K562 (cell line): ENCODE results near the gene GHR. TPM values are rescaled to one million over a fixed set of nuclear protein-coding genes. Genes with fewer than 3 reads are reported as not detected.

ENCODE experiments used
- ATAC-seq: fragments of 200-7000 bp; cut with Tn5 transposase; 3 replicates; pipeline ENCODE4 v1.9.1; 2020; ENCODE audit warnings: moderate library complexity
- BruUV-seq: library from RNA; stranded (reverse); fragments of 400-500 nt; replicated peaks from 2 replicates; lab custom pipeline; 2021; lab: Mats Ljungman, UMichigan
- CTCF ChIA-PET: fragments of 300-600 bp; formaldehyde crosslinking; extraction: SDS; loops from one replicate; lab custom pipeline; 2021; ENCODE audit warnings: low intra/inter-chr PET ratio; lab: Yijun Ruan, JAX
- POLR2A ChIA-PET: fragments of 300-600, 350-650 bp; sonication (Branson Sonifier 250); formaldehyde crosslinking; extraction: SDS; loops from one replicate; lab custom pipeline; 2021; ENCODE audit warnings: antibody characterized with exemption, inconsistent platforms; lab: Yijun Ruan, JAX
- DNase-seq, 4 experiments: peaks; one replicate each; pipeline versions ENCODE4 v3.0.0 to v3.0.0-alpha.2; 2011 to 2018; ENCODE audit warnings: low spot score in 3 of 4, mixed read lengths in 3 of 4; ENCODE audit errors: extremely low read depth in 1 of 4
- FAIRE-seq: peaks from 2 replicates; lab custom pipeline; 2011; peaks lifted over from hg19 to GRCh38; lab: Jason Lieb, UNC
- H2AFZ ChIP-seq: 2 replicates; pipeline ENCODE4 v1.6.0; 2011; ENCODE audit warnings: low read depth, low read length, control low read depth, inconsistent platforms
- H3K27ac ChIP-seq: fragments of 200-600 bp; 3 replicates; pipeline ENCODE4 v1.8.0; 2011; ENCODE audit warnings: low read depth, mild to moderate bottlenecking, control low read depth, inconsistent platforms, low read length, moderate library complexity, mixed read lengths; ENCODE audit errors: extremely low read depth
- H3K27me3 ChIP-seq, 2 experiments: fragments of 300-600 bp in 1 of 2; 2 replicates in 1 of 2; 3 replicates in 1 of 2; pipeline versions ENCODE4 v1.6.0 to v1.8.0; 2011; ENCODE audit warnings: inconsistent platforms in 2 of 2, low read length in 2 of 2, mild to moderate bottlenecking in 1 of 2, mixed read lengths in 1 of 2, moderate library complexity in 1 of 2; ENCODE audit not compliant: control insufficient read depth in 2 of 2, insufficient read depth in 2 of 2
- H3K36me3 ChIP-seq: fragments of 300-600 bp; 3 replicates; pipeline ENCODE4 v1.8.0; 2011; ENCODE audit warnings: mild to moderate bottlenecking, low read length, inconsistent platforms; ENCODE audit not compliant: control insufficient read depth, insufficient read depth
- H3K4me1 ChIP-seq, 2 experiments: fragments of 200-600 bp in 1 of 2; replicated peaks in 1 of 2; 2 replicates in 1 of 2; 3 replicates in 1 of 2; pipeline versions ENCODE4 v1.5.1 to v1.8.0; 2011; ENCODE audit warnings: inconsistent platforms in 2 of 2, low read length in 2 of 2, mild to moderate bottlenecking in 1 of 2, mixed read lengths in 1 of 2, moderate library complexity in 1 of 2; ENCODE audit not compliant: control insufficient read depth in 2 of 2, insufficient read depth in 2 of 2
- H3K4me2 ChIP-seq: 2 replicates; pipeline ENCODE4 v1.6.1; 2011; ENCODE audit warnings: low read length, control low read depth, inconsistent platforms, mixed read lengths; ENCODE audit not compliant: insufficient read depth
- H3K4me3 ChIP-seq: fragments of 200-600 bp; sonication (generic), shearing (Covaris generic); 2 replicates; pipeline ENCODE4 v1.5.1; 2016; ENCODE audit warnings: control low read depth, inconsistent platforms
- H3K79me2 ChIP-seq: fragments of 200-600 bp; 3 replicates; pipeline ENCODE4 v1.8.0; 2011; ENCODE audit warnings: low read length, inconsistent platforms; ENCODE audit not compliant: control insufficient read depth, insufficient read depth
- H3K9ac ChIP-seq, 2 experiments: 2 replicates each; pipeline versions ENCODE4 v1.6.0 to v1.6.1; 2011; ENCODE audit warnings: low read depth in 2 of 2, low read length in 2 of 2, control low read depth in 1 of 2, inconsistent platforms in 1 of 2, mild to moderate bottlenecking in 1 of 2, mixed read lengths in 1 of 2; ENCODE audit not compliant: insufficient read depth in 1 of 2
- H3K9me1 ChIP-seq: one replicate; pipeline ENCODE4 v1.6.0; 2011; ENCODE audit warnings: inconsistent platforms, mild to moderate bottlenecking, low read length, moderate library complexity; ENCODE audit not compliant: control insufficient read depth, insufficient read depth
- H3K9me3 ChIP-seq: replicated peaks from 2 replicates; pipeline ENCODE4 v1.5.1; 2011; ENCODE audit warnings: low read depth, low read length, inconsistent platforms; ENCODE audit not compliant: control insufficient read depth, insufficient read depth
- H4K20me1 ChIP-seq: replicated peaks from 2 replicates; pipeline ENCODE4 v1.6.1; 2011; ENCODE audit warnings: low read length, inconsistent platforms, mixed read lengths; ENCODE audit not compliant: control insufficient read depth, insufficient read depth
- BACH1 ChIP-seq: fragments of 200-800 bp; sonication (Bioruptor generic); IDR thresholded peaks from 2 replicates; pipeline ENCODE4 v1.6.1; 2016; ENCODE audit warnings: missing genetic modification characterization, missing compliant biosample characterization
- CHCHD3 ChIP-seq: fragments of 250-450 bp; sonication (Bioruptor Pico); IDR thresholded peaks from 2 replicates; pipeline ENCODE4 v2.1.2; 2022; ENCODE audit warnings: mild to moderate bottlenecking
- DNMT1 ChIP-seq: fragments of 450-650 bp; IDR thresholded peaks from 2 replicates; pipeline ENCODE4 v1.6.1; 2016; ENCODE audit warnings: antibody characterized with exemption, mild to moderate bottlenecking
- EHMT2 ChIP-seq: fragments of 450-650 bp; IDR thresholded peaks from 2 replicates; pipeline ENCODE4 v1.6.1; 2018; ENCODE audit warnings: antibody characterized with exemption
- HDAC1 ChIP-seq, 2 experiments: fragments of 450-650 bp; IDR thresholded peaks; 2 replicates each; pipeline ENCODE4 v1.6.1; 2016 to 2017; ENCODE audit warnings: inconsistent platforms in 1 of 2, mild to moderate bottlenecking in 1 of 2, moderate library complexity in 1 of 2
- HNRNPK ChIP-seq: fragments of 200-400 bp; formaldehyde crosslinking; IDR thresholded peaks from one replicate; pipeline ENCODE4 v1.6.1; 2018; ENCODE audit warnings: mild to moderate bottlenecking, low read depth, low read length; ENCODE audit not compliant: poor library complexity, severe bottlenecking
- RBFOX2 ChIP-seq: fragments of 200-400 bp; formaldehyde crosslinking; IDR thresholded peaks from 2 replicates; pipeline ENCODE4 v1.6.1; 2017; ENCODE audit warnings: low read depth, mild to moderate bottlenecking, low read length, moderate library complexity
- RNF2 ChIP-seq: sonication (generic); IDR thresholded peaks from 2 replicates; pipeline ENCODE4 v1.6.1; 2016
- SMARCA4 ChIP-seq: fragments of 450-650 bp; IDR thresholded peaks from 2 replicates; pipeline ENCODE4 v1.6.1; 2016
- TFE3 ChIP-seq: fragments of 450-650 bp; formaldehyde crosslinking; IDR thresholded peaks from 2 replicates; pipeline ENCODE4 v1.4.0; 2020; ENCODE audit warnings: mild to moderate bottlenecking, mixed read lengths
- TOE1 ChIP-seq, 2 experiments: fragments of 450-650 bp in 1 of 2; sonication (generic) in 1 of 2; formaldehyde crosslinking in 1 of 2; IDR thresholded peaks; 2 replicates each; pipeline versions ENCODE4 v1.7.1 to v1.8.0; 2016 to 2022; ENCODE audit warnings: borderline replicate concordance in 2 of 2, mild to moderate bottlenecking in 2 of 2, antibody characterized with exemption in 1 of 2, inconsistent platforms in 1 of 2, low read depth in 1 of 2, missing genetic modification reagents in 1 of 2, moderate library complexity in 1 of 2
- ZNF134 ChIP-seq: fragments of 250-450 bp; sonication (Bioruptor Pico); conservative IDR thresholded peaks from 2 replicates; pipeline ENCODE4 v1.4.0; 2020
- ZNF212 ChIP-seq: fragments of 450-650 bp; formaldehyde crosslinking; IDR thresholded peaks from 2 replicates; pipeline ENCODE4 v1.4.0; 2020; ENCODE audit warnings: mild to moderate bottlenecking
- ZNF217 ChIP-seq: sonication (generic); formaldehyde crosslinking; IDR thresholded peaks from 2 replicates; pipeline ENCODE4 v1.8.0; 2022; ENCODE audit warnings: mild to moderate bottlenecking, missing genetic modification reagents
- ZNF57 ChIP-seq: fragments of 450-650 bp; formaldehyde crosslinking; IDR thresholded peaks from 2 replicates; pipeline ENCODE4 v1.4.0; 2020; ENCODE audit warnings: mild to moderate bottlenecking, moderate library complexity
- WGBS: fragments of 100-300 bp; shearing (Covaris generic); methylation state at CpG from one replicate; pipeline ENCODE4 v1.1.6; 2016; ENCODE audit warnings: low coverage, mixed read lengths; ENCODE audit not compliant: insufficient coverage; ENCODE audit errors: missing lambda C conversion rate; 5-methylcytosine and 5-hydroxymethylcytosine counted together
- in situ Hi-C: fragments of 300-500 bp; cut with MboI; formaldehyde crosslinking; loops from 4 replicates; pipeline ENCODE4 v1.15.0; 2018; ENCODE audit warnings: inconsistent platforms, mixed read lengths
- intact Hi-C: fragments of 100-400 bp; cut with micrococcal nuclease; formaldehyde crosslinking; loops from 2 replicates; pipeline ENCODE4 v1.14.2; 2022
- polyA plus RNA-seq, 8 experiments: library from polyadenylated mRNA; depleted of rRNA in 4 of 8; stranded (reverse) in 5 of 8; unstranded in 3 of 8; fragments of >200 nt; fragmentation: Nextera tagmentation in 2 of 8; fragmentation: Illumina TruSeq in 1 of 8; extraction: Ambion mirVana in 2 of 8; extraction: Trizol in 1 of 8; gene quantifications; 2 replicates each; pipeline versions ENCODE4 v1.2.1 to v1.2.3, GENCODE V29; 2011 to 2014; ENCODE audit warnings: inconsistent platforms in 1 of 8, missing spikeins in 1 of 8
- total RNA-seq, 7 experiments: library from RNA; depleted of rRNA in 6 of 7; stranded (reverse); fragments of >200 nt in 6 of 7; fragmentation: Illumina TruSeq in 2 of 7; extraction: Trizol in 2 of 7; gene quantifications; 2 replicates each; pipeline versions ENCODE4 v1.2.1 to v1.2.3, GENCODE V29; 2011 to 2021; ENCODE audit warnings: low replicate concordance in 1 of 7
- TF ChIP-seq, protein P1 (sequence below): fragments of 450-650 bp; IDR thresholded peaks from 2 replicates; pipeline ENCODE4 v1.6.1; 2017; ENCODE audit warnings: antibody characterized with exemption, mild to moderate bottlenecking

Gene GHR
- total and polyA plus RNA-seq, 9 of the 15 experiments (the other 6 are each of a cell fraction or from before 2014, with no cell fraction given), result 0.01 to 0.13 (median 0.07) TPM; not detected in 5

GRCh38 chr5:42629284-42629683 is 206.0 kb downstream of the GHR start:
- TF ChIP-seq SMARCA4, result no peak
- TF ChIP-seq ZNF57 (CRISPR knock-in tag), result no peak
- no peak for TF ChIP-seq RBFOX2
- TF ChIP-seq TFE3, result no peak
- no peak for TF ChIP-seq HNRNPK
- TF ChIP-seq RNF2, result no peak
- no peak for TF ChIP-seq ZNF212 (CRISPR knock-in tag)
- TF ChIP-seq EHMT2, result no peak
- TF ChIP-seq ZNF134, result no peak
- TF ChIP-seq, protein P1, sequence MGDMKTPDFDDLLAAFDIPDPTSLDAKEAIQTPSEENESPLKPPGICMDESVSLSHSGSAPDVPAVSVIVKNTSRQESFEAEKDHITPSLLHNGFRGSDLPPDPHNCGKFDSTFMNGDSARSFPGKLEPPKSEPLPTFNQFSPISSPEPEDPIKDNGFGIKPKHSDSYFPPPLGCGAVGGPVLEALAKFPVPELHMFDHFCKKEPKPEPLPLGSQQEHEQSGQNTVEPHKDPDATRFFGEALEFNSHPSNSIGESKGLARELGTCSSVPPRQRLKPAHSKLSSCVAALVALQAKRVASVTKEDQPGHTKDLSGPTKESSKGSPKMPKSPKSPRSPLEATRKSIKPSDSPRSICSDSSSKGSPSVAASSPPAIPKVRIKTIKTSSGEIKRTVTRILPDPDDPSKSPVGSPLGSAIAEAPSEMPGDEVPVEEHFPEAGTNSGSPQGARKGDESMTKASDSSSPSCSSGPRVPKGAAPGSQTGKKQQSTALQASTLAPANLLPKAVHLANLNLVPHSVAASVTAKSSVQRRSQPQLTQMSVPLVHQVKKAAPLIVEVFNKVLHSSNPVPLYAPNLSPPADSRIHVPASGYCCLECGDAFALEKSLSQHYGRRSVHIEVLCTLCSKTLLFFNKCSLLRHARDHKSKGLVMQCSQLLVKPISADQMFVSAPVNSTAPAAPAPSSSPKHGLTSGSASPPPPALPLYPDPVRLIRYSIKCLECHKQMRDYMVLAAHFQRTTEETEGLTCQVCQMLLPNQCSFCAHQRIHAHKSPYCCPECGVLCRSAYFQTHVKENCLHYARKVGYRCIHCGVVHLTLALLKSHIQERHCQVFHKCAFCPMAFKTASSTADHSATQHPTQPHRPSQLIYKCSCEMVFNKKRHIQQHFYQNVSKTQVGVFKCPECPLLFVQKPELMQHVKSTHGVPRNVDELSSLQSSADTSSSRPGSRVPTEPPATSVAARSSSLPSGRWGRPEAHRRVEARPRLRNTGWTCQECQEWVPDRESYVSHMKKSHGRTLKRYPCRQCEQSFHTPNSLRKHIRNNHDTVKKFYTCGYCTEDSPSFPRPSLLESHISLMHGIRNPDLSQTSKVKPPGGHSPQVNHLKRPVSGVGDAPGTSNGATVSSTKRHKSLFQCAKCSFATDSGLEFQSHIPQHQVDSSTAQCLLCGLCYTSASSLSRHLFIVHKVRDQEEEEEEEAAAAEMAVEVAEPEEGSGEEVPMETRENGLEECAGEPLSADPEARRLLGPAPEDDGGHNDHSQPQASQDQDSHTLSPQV, result no peak
- TF ChIP-seq CHCHD3 (CRISPR knock-in tag), result no peak
- TF ChIP-seq HDAC1 (IDR thresholded peaks at IDR 0.05), result no peak
- TF ChIP-seq BACH1 (tag), result no peak
- no peak for TF ChIP-seq DNMT1
- no peak for TF ChIP-seq ZNF217 (CRISPR knock-in tag)
- TF ChIP-seq TOE1 (IDR thresholded peaks at IDR 0.05; ENCODE audit: borderline replicate concordance), result no peak
- no peak for TF ChIP-seq TOE1 (CRISPR knock-in tag; IDR thresholded peaks at IDR 0.05; ENCODE audit: borderline replicate concordance, low read depth)
- TF ChIP-seq, all 486 proteins: peak for 0
- ATAC-seq (no peak), FAIRE-seq (no peak), DNase-seq (no peak)
- Histone ChIP-seq H3K9ac (no peak overlapping the region), H3K79me2 (no peaks in the 10 kb centered on the region), H3K4me2 (no peak overlapping the region), H3K27me3 (0 out of 5 replicates have a peak, but pooled peaks cover 0 to 7% of the 10 kb centered on the region in 2 experiments), H3K27ac (no peak overlapping the region), H4K20me1 (no peaks in the 10 kb centered on the region), H3K4me3 (no peak overlapping the region), H3K36me3 (no peaks in the 10 kb centered on the region), H3K9me3 (no peaks in the 10 kb centered on the region), H3K4me1 (no peaks in the 10 kb centered on the region; a peak in 1 of 5 replicates), H2AFZ (no peak overlapping the region), H3K9me1 (no peaks in the 10 kb centered on the region)
- in situ Hi-C loops, result no loop called here
- no TSS peak for BruUV-seq
- intact Hi-C loops, result no loop called here
- POLR2A ChIA-PET, result no interaction called here
- CTCF ChIA-PET, result no interaction called here
- 7% methylated on average over 2 of the region's 2 CpGs for WGBS
